Raji (cell line): ENCODE measurements around the gene KCNJ2.

ENCODE experiments used
- POLR2A ChIP-seq: IDR thresholded peaks from 2 replicates; pipeline ENCODE4 v1.6.1; 2011; ENCODE audit warnings: low read depth, low read length, control low read depth; ENCODE audit not compliant: insufficient read depth

Gene KCNJ2

GRCh38 chr17:70168977-70169708, at the start of gene KCNJ2:
TSS of gene KCNJ2 (plus strand) at chr17:70169532. CDS start at chr17:70175040, 5,508 bp downstream.
- TF ChIP-seq POLR2A = no peak

GRCh38 chr17:70119545-70119944, 49.8 kb upstream of the KCNJ2 start:
- TF ChIP-seq POLR2A = no peak

GRCh38 chr17:70119983-70120382, 49.3 kb upstream of the KCNJ2 start:
- TF ChIP-seq POLR2A = no peak

- TF ChIP-seq POLR2A = no peak
Observed at GRCh38 chr17:70120425-70120824, 48.9 kb upstream of the KCNJ2 start.

GRCh38 chr17:70121126-70121525, 48.2 kb upstream of the KCNJ2 start:
- no peak for TF ChIP-seq POLR2A

- no peak for TF ChIP-seq POLR2A
Observed at GRCh38 chr17:70123193-70123592, 46.1 kb upstream of the KCNJ2 start.

GRCh38 chr17:70124723-70125122, 44.6 kb upstream of the KCNJ2 start:
- no peak for TF ChIP-seq POLR2A

- TF ChIP-seq POLR2A = no peak
Observed at GRCh38 chr17:70127221-70127873, 42.0 kb upstream of the KCNJ2 start.

GRCh38 chr17:70128727-70129238, 40.5 kb upstream of the KCNJ2 start:
- no peak for TF ChIP-seq POLR2A

GRCh38 chr17:70130289-70130688, 39.0 kb upstream of the KCNJ2 start:
- TF ChIP-seq POLR2A = no peak

GRCh38 chr17:70132505-70132904, 36.8 kb upstream of the KCNJ2 start:
- no peak for TF ChIP-seq POLR2A

GRCh38 chr17:70134042-70134441, 35.3 kb upstream of the KCNJ2 start:
- TF ChIP-seq POLR2A = no peak

- TF ChIP-seq POLR2A = no peak
Observed at GRCh38 chr17:70134777-70135176, 34.6 kb upstream of the KCNJ2 start.

- TF ChIP-seq POLR2A = no peak
Observed at GRCh38 chr17:70136131-70136530, 33.2 kb upstream of the KCNJ2 start.

GRCh38 chr17:70137451-70138230, 31.7 kb upstream of the KCNJ2 start:
- TF ChIP-seq POLR2A = no peak
